H1 (cell line): ENCODE data around the gene PDXP. TPM values are rescaled to one million over a fixed set of nuclear protein-coding genes. Genes with fewer than 3 reads are reported as not detected.

Experiments
- CTCF ChIA-PET: fragments of 300-600 bp; sonication (Branson Sonifier 250); formaldehyde crosslinking; loops from one replicate; lab custom pipeline; 2021; ENCODE audit not compliant: partially characterized antibody; lab: Charles Lee
- POLR2A ChIA-PET: fragments of 300-600 bp; sonication (Branson Sonifier 250); formaldehyde crosslinking; loops from one replicate; lab custom pipeline; 2021; ENCODE audit warnings: inconsistent platforms; ENCODE audit not compliant: partially characterized antibody; lab: Charles Lee
- DNase-seq, 2 experiments: peaks; one replicate each; pipeline versions ENCODE4 v3.0.0 to v3.0.0-alpha.2; 2010 to 2022; ENCODE audit warnings: low spot score in 2 of 2, low read depth in 1 of 2, mixed read lengths in 1 of 2
- FAIRE-seq: peaks from 2 replicates; lab custom pipeline; 2011; peaks lifted over from hg19 to GRCh38; lab: Jason Lieb, UNC
- H2AFZ ChIP-seq: 2 replicates; pipeline ENCODE4 v1.8.1; 2012; ENCODE audit warnings: low read length, inconsistent platforms
- H2AK5ac ChIP-seq: 2 replicates; pipeline ENCODE4 v1.6.1; 2013; ENCODE audit warnings: low read depth, low read length
- H2BK120ac ChIP-seq: replicated peaks from 2 replicates; pipeline ENCODE3; 2013; ENCODE audit warnings: low read depth, low read length, inconsistent platforms
- H2BK12ac ChIP-seq: 2 replicates; pipeline ENCODE4 v1.6.1; 2013; ENCODE audit warnings: low read depth, low read length
- H2BK15ac ChIP-seq: 2 replicates; pipeline ENCODE4 v1.6.1; 2013; ENCODE audit warnings: low read length
- H2BK20ac ChIP-seq: 2 replicates; pipeline ENCODE4 v1.6.1; 2013; ENCODE audit warnings: low read length
- H2BK5ac ChIP-seq: 2 replicates; pipeline ENCODE4 v1.6.1; 2013; ENCODE audit warnings: low read depth, low read length
- H3K14ac ChIP-seq: 2 replicates; pipeline ENCODE4 v1.6.1; 2013; ENCODE audit warnings: inconsistent platforms; ENCODE audit not compliant: insufficient read length
- H3K18ac ChIP-seq: 2 replicates; pipeline ENCODE4 v1.6.1; 2013; ENCODE audit warnings: low read length; ENCODE audit errors: extremely low read depth
- H3K23ac ChIP-seq: 2 replicates; pipeline ENCODE4 v1.6.1; 2013; ENCODE audit warnings: inconsistent platforms; ENCODE audit not compliant: insufficient read length
- H3K23me2 ChIP-seq: 2 replicates; pipeline ENCODE4 v1.6.1; 2013; ENCODE audit warnings: low read depth, low read length
- H3K27ac ChIP-seq: 2 replicates; pipeline ENCODE4 v1.6.1; 2011; ENCODE audit warnings: low read depth, low read length, inconsistent platforms
- H3K27me3 ChIP-seq, 4 experiments: replicated peaks in 1 of 4; 1 replicate in 1 of 4; 2 replicates in 3 of 4; pipeline versions ENCODE4 v1.6.1 to v1.8.1; 2011 to 2013; ENCODE audit warnings: low read length in 3 of 4, mild to moderate bottlenecking in 3 of 4, inconsistent platforms in 2 of 4, mixed read lengths in 2 of 4, moderate library complexity in 1 of 4; ENCODE audit not compliant: control insufficient read depth in 3 of 4, insufficient read depth in 3 of 4; ENCODE audit errors: extremely low read depth in 1 of 4
- H3K36me3 ChIP-seq, 4 experiments: 2 replicates each; pipeline versions ENCODE4 v1.6.1 to v1.8.1; 2011 to 2013; ENCODE audit warnings: mild to moderate bottlenecking in 4 of 4, low read length in 3 of 4, moderate library complexity in 2 of 4, control low read depth in 1 of 4, inconsistent platforms in 1 of 4; ENCODE audit not compliant: insufficient read depth in 4 of 4, control insufficient read depth in 2 of 4
- H3K4ac ChIP-seq: replicated peaks from 2 replicates; pipeline ENCODE3; 2013; ENCODE audit warnings: low read length, low read depth, mixed read lengths, inconsistent platforms; ENCODE audit not compliant: insufficient read length
- H3K4me1 ChIP-seq, 4 experiments: replicated peaks in 1 of 4; 1 replicate in 1 of 4; 2 replicates in 3 of 4; pipeline versions ENCODE4 v1.6.1 to v1.8.1; 2011 to 2013; ENCODE audit warnings: low read length in 3 of 4, inconsistent platforms in 2 of 4, mixed read lengths in 1 of 4; ENCODE audit not compliant: insufficient read depth in 4 of 4, control insufficient read depth in 3 of 4
- H3K4me2 ChIP-seq, 2 experiments: 2 replicates each; pipeline versions ENCODE4 v1.6.1 to v1.8.1; 2011 to 2013; ENCODE audit warnings: low read depth in 2 of 2, low read length in 2 of 2, control low read depth in 1 of 2, inconsistent platforms in 1 of 2, mild to moderate bottlenecking in 1 of 2; ENCODE audit not compliant: insufficient read depth in 1 of 2
- H3K4me3 ChIP-seq, 4 experiments: fragments of 200-600, 300-600 bp in 1 of 4; sonication (generic), shearing (Covaris generic), sonication (Bioruptor Twin) in 1 of 4; 2 replicates each; pipeline versions ENCODE4 v1.5.1 to v1.8.1; 2011 to 2016; ENCODE audit warnings: low read length in 4 of 4, low read depth in 3 of 4, control low read depth in 2 of 4, inconsistent platforms in 2 of 4, mild to moderate bottlenecking in 2 of 4, mixed read lengths in 1 of 4, moderate library complexity in 1 of 4; ENCODE audit not compliant: insufficient read depth in 2 of 4; ENCODE audit errors: extremely low read depth in 1 of 4
- H3K56ac ChIP-seq: replicated peaks from 2 replicates; pipeline ENCODE3; 2013; ENCODE audit warnings: low read depth, mild to moderate bottlenecking, mixed read lengths, low read length, inconsistent platforms; ENCODE audit not compliant: insufficient read length
- H3K79me1 ChIP-seq: 2 replicates; pipeline ENCODE4 v1.6.1; 2013; ENCODE audit warnings: low read depth, low read length, control low read depth
- H3K79me2 ChIP-seq, 2 experiments: 2 replicates each; pipeline versions ENCODE4 v1.6.1 to v1.8.1; 2012 to 2013; ENCODE audit warnings: low read length in 2 of 2, mild to moderate bottlenecking in 2 of 2, inconsistent platforms in 1 of 2; ENCODE audit not compliant: insufficient read depth in 2 of 2, control insufficient read depth in 1 of 2
- H3K9ac ChIP-seq, 4 experiments: replicated peaks in 1 of 4; 1 replicate in 1 of 4; 2 replicates in 3 of 4; pipeline versions ENCODE4 v1.6.1 to v1.8.1; 2011 to 2013; ENCODE audit warnings: low read depth in 3 of 4, low read length in 3 of 4, control low read depth in 2 of 4, mild to moderate bottlenecking in 2 of 4, moderate library complexity in 2 of 4, inconsistent platforms in 1 of 4; ENCODE audit errors: extremely low read depth in 1 of 4
- H3K9me3 ChIP-seq, 2 experiments: 2 replicates each; pipeline versions ENCODE4 v1.6.1 to v1.8.1; 2012 to 2013; ENCODE audit warnings: mild to moderate bottlenecking in 2 of 2, moderate library complexity in 2 of 2, control low read depth in 1 of 2, inconsistent platforms in 1 of 2, low read depth in 1 of 2, low read length in 1 of 2, mixed read lengths in 1 of 2; ENCODE audit not compliant: insufficient read depth in 2 of 2
- H4K20me1 ChIP-seq, 2 experiments: replicated peaks in 1 of 2; 2 replicates each; pipeline versions ENCODE3 to v1.8.1; 2011 to 2013; ENCODE audit warnings: inconsistent platforms in 2 of 2, low read length in 2 of 2, mild to moderate bottlenecking in 1 of 2; ENCODE audit not compliant: insufficient read depth in 2 of 2, control insufficient read depth in 1 of 2
- H4K5ac ChIP-seq: 2 replicates; pipeline ENCODE4 v1.6.1; 2013; ENCODE audit warnings: low read length, low read depth, mixed read lengths, inconsistent platforms; ENCODE audit not compliant: insufficient read length
- H4K8ac ChIP-seq: 2 replicates; pipeline ENCODE4 v1.8.0; 2013; ENCODE audit warnings: mild to moderate bottlenecking, moderate library complexity, low read length, inconsistent platforms; ENCODE audit not compliant: insufficient read depth; ENCODE audit errors: extremely low read depth
- H4K91ac ChIP-seq: replicated peaks from 2 replicates; pipeline ENCODE3; 2013; ENCODE audit warnings: low read length, mixed read lengths, inconsistent platforms; ENCODE audit not compliant: insufficient read length
- CBX8 ChIP-seq: fragments of 300-800, 300-1000 bp; sonication (generic); IDR thresholded peaks from 2 replicates; pipeline ENCODE4 v1.7.1; 2016; ENCODE audit warnings: low read depth, low read length, borderline replicate concordance
- EGR1 ChIP-seq: IDR thresholded peaks from 2 replicates; pipeline ENCODE4 v1.6.1; 2011; ENCODE audit warnings: low read depth, low read length, borderline replicate concordance
- EZH2 ChIP-seq: fragments of 200-600 bp; sonication (generic); IDR thresholded peaks from 2 replicates; pipeline ENCODE4 v1.7.1; 2012; ENCODE audit warnings: low read depth, mild to moderate bottlenecking, moderate library complexity, low read length, inconsistent platforms; ENCODE audit not compliant: severe bottlenecking
- JUN ChIP-seq: IDR thresholded peaks from 2 replicates; pipeline ENCODE4 v1.6.1; 2011; ENCODE audit warnings: low read depth, mild to moderate bottlenecking, improper control_type of control experiment, low read length
- KDM1A ChIP-seq: fragments of 200-600, 300-600 bp; sonication (generic); IDR thresholded peaks from 2 replicates; pipeline ENCODE4 v1.7.1; 2016; ENCODE audit warnings: mild to moderate bottlenecking, low read length, borderline replicate concordance
- KDM5A ChIP-seq: fragments of 200-600 bp; IDR thresholded peaks from 2 replicates; pipeline ENCODE4 v1.7.1; 2012; ENCODE audit warnings: mild to moderate bottlenecking, low read length, inconsistent platforms, mixed read lengths
- POLR2A ChIP-seq, 2 experiments: IDR thresholded peaks; 1 replicate in 1 of 2; 2 replicates in 1 of 2; pipeline ENCODE4 v1.6.1; 2011; ENCODE audit warnings: low read depth in 2 of 2, low read length in 2 of 2, mild to moderate bottlenecking in 2 of 2; ENCODE audit errors: control extremely low read depth in 1 of 2
- POU5F1 ChIP-seq: IDR thresholded peaks from 2 replicates; pipeline ENCODE4 v1.6.1; 2011; ENCODE audit warnings: low read depth, mild to moderate bottlenecking, low read length, moderate library complexity
- RXRA ChIP-seq: IDR thresholded peaks from 2 replicates; pipeline ENCODE4 v1.6.1; 2011; ENCODE audit warnings: low read depth, mild to moderate bottlenecking, low read length, moderate library complexity; ENCODE audit not compliant: insufficient read depth
- SP2 ChIP-seq: IDR thresholded peaks from 2 replicates; pipeline ENCODE4 v1.6.1; 2012; ENCODE audit warnings: mild to moderate bottlenecking, low read length, inconsistent platforms
- SRF ChIP-seq: IDR thresholded peaks from 2 replicates; pipeline ENCODE4 v1.6.1; 2011; ENCODE audit warnings: mild to moderate bottlenecking, low read depth, low read length, moderate library complexity
- WGBS, 2 experiments: shearing (Covaris generic) in 1 of 2; methylation state at CpG; one replicate each; pipeline versions ENCODE4 v1.1.6 to v1.1.7; 2013 to 2015; ENCODE audit warnings: low lambda C conversion rate in 2 of 2, mixed read lengths in 2 of 2, inconsistent platforms in 1 of 2, low coverage in 1 of 2, missing lambda C conversion rate in 1 of 2; ENCODE audit not compliant: insufficient replicate concordance in 2 of 2, insufficient coverage in 1 of 2, insufficient read length in 1 of 2; ENCODE audit errors: extremely low coverage in 1 of 2, missing lambda C conversion rate in 1 of 2; 5-methylcytosine and 5-hydroxymethylcytosine counted together
- polyA plus RNA-seq, 7 experiments: library from polyadenylated mRNA; depleted of rRNA in 3 of 7; stranded (reverse) in 5 of 7; unstranded in 2 of 7; fragments of >200 nt in 5 of 7; fragments of 200-250 nt in 2 of 7; gene quantifications; 1 replicate in 5 of 7; 2 replicates in 1 of 7; 4 replicates in 1 of 7; pipeline versions ENCODE4 v1.2.1 to v1.2.3, GENCODE V29; 2011 to 2013; ENCODE audit warnings: missing spikeins in 2 of 7, mixed read lengths in 2 of 7
- total RNA-seq: library from RNA; stranded (reverse); fragmentation: NEBNext Ultra II Directional; extraction: Animal tissue kit (Norgen Biotek cat#: 25700); gene quantifications from 2 replicates; pipeline ENCODE4 v1.2.1, GENCODE V29; 2021
- TF ChIP-seq, protein P1 (sequence below): IDR thresholded peaks from 2 replicates; pipeline ENCODE4 v1.6.1; 2011; ENCODE audit warnings: low read length, improper control_type of control experiment

PDXP gene
- total and polyA plus RNA-seq, 2 of the 8 experiments (the other 6 are each of a cell fraction or from before 2014, with no cell fraction given), result 36.6 to 67.7 TPM

DNA sequence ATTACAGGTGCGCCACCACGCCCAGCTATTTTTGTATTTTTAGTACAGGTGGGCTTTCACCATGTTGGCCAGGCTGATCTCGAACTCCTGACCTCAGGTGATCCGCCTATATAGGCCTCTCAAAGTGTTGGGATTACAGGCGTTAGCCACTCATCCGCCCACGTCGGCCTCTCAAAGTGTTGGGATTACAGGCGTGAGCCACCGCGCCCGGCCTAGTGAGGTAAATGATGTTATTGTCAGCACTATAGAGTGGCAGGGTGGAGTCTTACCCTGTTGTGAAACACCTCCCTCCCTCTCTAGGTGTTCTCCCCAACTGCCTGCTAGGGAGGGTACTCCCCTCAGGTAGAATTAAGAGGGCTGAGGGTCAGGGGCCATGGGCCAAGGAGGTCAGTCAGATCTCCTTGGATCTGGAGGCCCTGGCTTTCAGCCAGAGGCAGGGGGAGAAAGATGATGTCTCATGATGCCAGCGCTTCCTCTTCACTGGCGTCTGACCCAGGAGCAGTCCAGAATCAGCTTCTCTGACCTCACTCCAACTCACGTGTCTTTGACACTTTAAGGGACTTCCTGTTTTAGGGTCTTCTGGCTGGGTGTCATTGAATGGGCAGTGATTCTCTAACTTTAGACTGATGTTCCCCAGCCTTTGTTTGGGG, 47.9 kb upstream of the PDXP start:
- Histone ChIP-seq H4K8ac (no peak overlapping the region), H4K91ac (no peak overlapping the region), H4K20me1 (no peaks in the 10 kb centered on the region), H3K4me3 (no peak overlapping the region), H3K79me1 (0 out of 2 replicates have a peak, but pooled peaks cover 7% of the 10 kb centered on the region), H3K36me3 (peaks cover 0 to 5% (median 1%) of the 10 kb centered on the region in 4 experiments; a peak in 4 of 8 replicates), H2BK12ac (no peak overlapping the region), H3K9ac (no peak overlapping the region), H4K5ac (no peak overlapping the region), H2BK15ac (no peak overlapping the region), H3K9me3 (no peaks in the 10 kb centered on the region), H2AK5ac (no peak overlapping the region), H2BK5ac (no peak overlapping the region), H3K18ac (no peak overlapping the region), H3K23me2 (peaks cover 13% of the 10 kb centered on the region), H3K14ac (no peak overlapping the region), H2BK120ac (no peak overlapping the region), H3K56ac (no peak overlapping the region), H3K4me2 (peak overlapping the region in 1 of 2 experiments; percentile 54; a peak in 1 of 4 replicates), H3K79me2 (peaks cover 0 to 11% of the 10 kb centered on the region in 2 experiments; a peak in 1 of 4 replicates), H3K27ac (no peak overlapping the region), H2BK20ac (no peak overlapping the region), H2AFZ (no peak overlapping the region), H3K4ac (no peak overlapping the region), H3K23ac (no peak overlapping the region), H3K27me3 (no peaks in the 10 kb centered on the region), H3K4me1 (peaks cover 0 to 8% (median 6%) of the 10 kb centered on the region in 4 experiments; a peak in 6 of 7 replicates)
- DNase-seq, result no peak
- ChIA-PET CTCF (interaction anchor here (0.8 to 2.7 kb wide), 4 partner anchors 16 to 43 kb away, joined by 3 to 11 read pairs (median 4); no protein-coding TSS in a partner anchor), POLR2A (interaction anchor here (1.1 to 7.8 kb wide), 8 partner anchors 8 to 117 kb away, joined by 3 to 63 read pairs (median 8); partner anchors contain the start of gene LGALS1)
- 92% methylated on average over 15 of the region's 15 CpGs; no CpG with 5 or more reads in 1 of the 2 experiments for WGBS, 2 experiments
- FAIRE-seq, result no peak
- no peak for TF ChIP-seq SP2
- TF ChIP-seq EGR1, result no peak
- TF ChIP-seq SRF, result no peak
- no peak for TF ChIP-seq RXRA
- TF ChIP-seq POU5F1, result no peak
- no peak for TF ChIP-seq JUN
- TF ChIP-seq, protein P1, sequence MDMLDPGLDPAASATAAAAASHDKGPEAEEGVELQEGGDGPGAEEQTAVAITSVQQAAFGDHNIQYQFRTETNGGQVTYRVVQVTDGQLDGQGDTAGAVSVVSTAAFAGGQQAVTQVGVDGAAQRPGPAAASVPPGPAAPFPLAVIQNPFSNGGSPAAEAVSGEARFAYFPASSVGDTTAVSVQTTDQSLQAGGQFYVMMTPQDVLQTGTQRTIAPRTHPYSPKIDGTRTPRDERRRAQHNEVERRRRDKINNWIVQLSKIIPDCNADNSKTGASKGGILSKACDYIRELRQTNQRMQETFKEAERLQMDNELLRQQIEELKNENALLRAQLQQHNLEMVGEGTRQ, result no peak
- no peak for TF ChIP-seq KDM1A
- no peak for TF ChIP-seq CBX8
- no peak for TF ChIP-seq EZH2
- TF ChIP-seq POLR2A (IDR thresholded peaks at IDR 0.05; ENCODE audit: control extremely low read depth in 1 of 2, low read depth in 2 of 2, low read length in 2 of 2), result no peak
- no peak for TF ChIP-seq KDM5A
